Peyer's patch (tissue), 4 donors: ENCODE data around the gene HHIPL1. TPM values are rescaled to one million over a fixed set of nuclear protein-coding genes. Genes with fewer than 3 reads are reported as not detected.

Source experiments
- DNase-seq, 3 donors: peaks; one replicate each; pipeline ENCODE4 v3.0.0-alpha.2; 2017 to 2019
- H3K27ac ChIP-seq, 4 donors: fragments of 200-600 bp; sonication (generic); one replicate each; pipeline ENCODE4 v1.5.1; 2016 to 2019
- H3K27me3 ChIP-seq, 2 donors: fragments of 200-600 bp; sonication (generic); one replicate each; pipeline ENCODE4 v1.5.1; 2019
- H3K36me3 ChIP-seq, 3 donors: fragments of 200-600 bp; sonication (generic); one replicate each; pipeline ENCODE4 v1.5.1; 2016 to 2019
- H3K4me1 ChIP-seq, 4 donors: fragments of 200-600 bp; sonication (generic); one replicate each; pipeline ENCODE4 v1.5.1; 2016 to 2019
- H3K4me3 ChIP-seq, 4 donors: fragments of 200-600 bp; sonication (generic); 1 replicate in 3 of 4; 2 replicates in 1 of 4; pipeline ENCODE4 v1.5.1; 2016 to 2019; ENCODE audit warnings: mild to moderate bottlenecking in 1 of 4
- H3K9me3 ChIP-seq, 4 donors: fragments of 200-600 bp; sonication (generic); one replicate each; pipeline ENCODE4 v1.5.1; 2016 to 2019; ENCODE audit warnings: mild to moderate bottlenecking in 1 of 4
- POLR2A ChIP-seq, 2 donors: fragments of 450-650 bp; IDR thresholded peaks; one replicate each; pipeline ENCODE4 v1.5.1; 2017; ENCODE audit warnings: antibody characterized with exemption in 2 of 2, mild to moderate bottlenecking in 2 of 2, moderate library complexity in 2 of 2
- total RNA-seq, 4 donors: library from RNA; depleted of rRNA; stranded (reverse); fragments of >200 nt; gene quantifications; one replicate each; pipeline ENCODE4 v1.1.0, GENCODE V29; 2016
- TF ChIP-seq, protein P1 (sequence below), 6 experiments: fragments of 450-650 bp in 4 of 6; fragments of 200-600 bp in 2 of 6; sonication (generic) in 1 of 6; IDR thresholded peaks; one replicate each; pipeline ENCODE4 v1.5.1; 2017 to 2019; ENCODE audit warnings: antibody characterized with exemption in 6 of 6, mild to moderate bottlenecking in 3 of 6, moderate library complexity in 1 of 6

HHIPL1 gene
- total RNA-seq, 4 donors from 2014 or later: 0.88 to 2.5 (median 1.0) TPM

DNA sequence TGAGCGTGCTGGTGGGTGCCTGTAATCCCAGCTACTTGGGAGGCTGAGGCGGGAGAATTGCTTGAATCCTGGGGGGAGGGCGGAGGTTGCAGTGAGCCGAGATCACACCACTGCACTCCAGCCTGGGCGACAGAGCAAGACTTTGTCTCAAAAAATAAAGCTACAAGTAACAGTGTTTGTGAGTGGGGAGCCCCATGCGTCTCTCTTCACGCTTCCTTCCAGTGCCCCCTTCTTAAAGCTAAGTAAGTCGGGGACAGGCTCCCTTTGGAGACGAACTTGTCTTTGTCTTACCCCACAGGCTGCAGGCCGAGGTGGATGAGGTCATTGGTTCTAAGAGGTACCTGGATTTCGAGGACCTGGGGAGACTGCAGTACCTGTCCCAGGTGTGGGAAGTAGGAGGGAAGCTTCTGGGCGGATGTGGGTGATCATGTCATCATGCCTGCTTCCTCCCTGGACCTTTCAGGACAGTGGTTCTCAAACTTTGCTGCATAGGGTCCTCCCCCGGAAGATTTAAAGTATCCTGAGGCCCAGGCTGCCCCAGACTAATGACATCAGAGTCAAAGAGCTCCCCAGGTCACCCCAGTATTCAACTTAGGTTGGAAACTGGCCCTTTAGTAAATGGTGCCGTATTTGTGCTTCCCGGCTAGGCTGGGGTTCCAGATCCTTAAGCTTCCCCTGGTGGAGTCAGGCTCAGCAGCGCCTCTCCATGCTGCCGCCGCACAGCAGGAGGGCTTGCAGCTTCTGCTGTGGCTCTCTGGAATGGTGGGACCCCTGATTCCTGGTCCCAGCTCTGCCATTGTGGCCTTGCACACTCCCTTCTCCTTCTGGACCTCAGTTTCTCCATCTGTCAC, 76.2 kb downstream of the HHIPL1 start:
- no peaks in the 10 kb centered on the region for H3K9me3 ChIP-seq

DNA sequence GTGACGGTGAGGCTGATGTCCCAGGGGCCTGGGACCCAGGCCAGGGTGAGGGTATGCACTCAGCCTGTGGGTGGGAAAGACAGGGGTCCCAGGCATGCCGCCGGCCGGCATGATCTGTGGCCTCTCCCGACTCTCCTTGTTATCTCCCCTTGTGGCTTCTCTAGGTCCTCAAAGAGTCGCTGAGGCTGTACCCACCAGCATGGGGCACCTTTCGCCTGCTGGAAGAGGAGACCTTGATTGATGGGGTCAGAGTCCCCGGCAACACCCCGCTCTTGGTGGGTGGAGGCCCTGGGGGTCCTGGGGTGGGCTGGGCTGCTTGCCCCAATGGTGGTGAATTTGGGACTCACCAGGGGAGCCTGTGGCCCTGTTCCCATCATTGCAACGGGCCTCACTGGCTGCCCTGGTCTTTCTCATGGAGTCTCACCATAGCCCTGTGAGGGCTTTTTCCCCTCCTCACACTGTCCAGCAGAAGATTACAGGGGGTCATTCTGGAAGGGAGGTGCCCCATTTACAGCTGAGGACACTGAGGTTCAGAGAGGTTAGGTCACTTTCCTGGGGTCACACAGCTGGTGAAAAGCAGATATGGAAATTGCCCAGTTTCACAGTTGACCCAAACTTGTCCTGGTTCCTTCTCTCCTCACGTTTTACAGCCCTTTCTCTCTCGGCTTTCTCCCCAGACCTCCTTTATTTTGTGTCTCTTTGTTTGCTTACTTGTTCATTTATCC, 77.0 kb downstream of the HHIPL1 start:
- no peaks in the 10 kb centered on the region for H3K9me3 ChIP-seq
- DNase-seq: peak in 2 of 3 donors; percentile 11 to 33
- no peak for TF ChIP-seq POLR2A (IDR thresholded peaks at IDR 0.05)
- TF ChIP-seq, protein P1, sequence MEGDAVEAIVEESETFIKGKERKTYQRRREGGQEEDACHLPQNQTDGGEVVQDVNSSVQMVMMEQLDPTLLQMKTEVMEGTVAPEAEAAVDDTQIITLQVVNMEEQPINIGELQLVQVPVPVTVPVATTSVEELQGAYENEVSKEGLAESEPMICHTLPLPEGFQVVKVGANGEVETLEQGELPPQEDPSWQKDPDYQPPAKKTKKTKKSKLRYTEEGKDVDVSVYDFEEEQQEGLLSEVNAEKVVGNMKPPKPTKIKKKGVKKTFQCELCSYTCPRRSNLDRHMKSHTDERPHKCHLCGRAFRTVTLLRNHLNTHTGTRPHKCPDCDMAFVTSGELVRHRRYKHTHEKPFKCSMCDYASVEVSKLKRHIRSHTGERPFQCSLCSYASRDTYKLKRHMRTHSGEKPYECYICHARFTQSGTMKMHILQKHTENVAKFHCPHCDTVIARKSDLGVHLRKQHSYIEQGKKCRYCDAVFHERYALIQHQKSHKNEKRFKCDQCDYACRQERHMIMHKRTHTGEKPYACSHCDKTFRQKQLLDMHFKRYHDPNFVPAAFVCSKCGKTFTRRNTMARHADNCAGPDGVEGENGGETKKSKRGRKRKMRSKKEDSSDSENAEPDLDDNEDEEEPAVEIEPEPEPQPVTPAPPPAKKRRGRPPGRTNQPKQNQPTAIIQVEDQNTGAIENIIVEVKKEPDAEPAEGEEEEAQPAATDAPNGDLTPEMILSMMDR (IDR thresholded peaks at IDR 0.05): no peak
- no peak overlapping the region for H3K27ac ChIP-seq
- no peaks in the 10 kb centered on the region for H3K4me1 ChIP-seq
- H3K27me3 ChIP-seq: no peaks in the 10 kb centered on the region
- H3K4me3 ChIP-seq: no peak overlapping the region
- no peaks in the 10 kb centered on the region for H3K36me3 ChIP-seq

More for the DNA sequence above, 76.2 kb downstream of the HHIPL1 start:
- no peak overlapping the region for H3K4me3 ChIP-seq
- TF ChIP-seq, protein P1 (IDR thresholded peaks at IDR 0.05): no peak
- TF ChIP-seq POLR2A (IDR thresholded peaks at IDR 0.05): no peak
- H3K27ac ChIP-seq: no peak overlapping the region
- DNase-seq: peak in 2 of 3 donors; percentile 2 to 19
- H3K36me3 ChIP-seq: no peaks in the 10 kb centered on the region
- no peaks in the 10 kb centered on the region for H3K27me3 ChIP-seq
- no peaks in the 10 kb centered on the region for H3K4me1 ChIP-seq

DNA sequence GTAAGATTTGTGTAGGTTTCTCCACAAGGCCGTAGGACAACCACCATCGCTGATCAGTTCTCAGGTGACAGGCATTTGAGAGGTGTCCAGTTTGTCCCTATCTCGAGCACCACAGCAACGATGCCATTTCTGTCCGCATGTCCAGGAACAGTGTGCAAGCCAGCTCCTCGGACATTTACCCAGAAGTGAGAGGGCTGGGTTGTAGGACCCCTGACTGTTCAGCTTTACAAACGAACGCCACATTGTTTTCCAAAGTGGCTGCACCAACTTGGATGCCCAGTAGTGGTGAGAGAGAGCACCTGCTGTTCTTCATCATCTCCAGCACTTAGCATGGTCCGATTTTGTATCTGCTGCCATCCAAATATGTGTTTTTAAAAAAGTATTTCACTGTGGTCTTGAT, 77.8 kb downstream of the HHIPL1 start:
- H3K4me3 ChIP-seq: no peak overlapping the region

DNA sequence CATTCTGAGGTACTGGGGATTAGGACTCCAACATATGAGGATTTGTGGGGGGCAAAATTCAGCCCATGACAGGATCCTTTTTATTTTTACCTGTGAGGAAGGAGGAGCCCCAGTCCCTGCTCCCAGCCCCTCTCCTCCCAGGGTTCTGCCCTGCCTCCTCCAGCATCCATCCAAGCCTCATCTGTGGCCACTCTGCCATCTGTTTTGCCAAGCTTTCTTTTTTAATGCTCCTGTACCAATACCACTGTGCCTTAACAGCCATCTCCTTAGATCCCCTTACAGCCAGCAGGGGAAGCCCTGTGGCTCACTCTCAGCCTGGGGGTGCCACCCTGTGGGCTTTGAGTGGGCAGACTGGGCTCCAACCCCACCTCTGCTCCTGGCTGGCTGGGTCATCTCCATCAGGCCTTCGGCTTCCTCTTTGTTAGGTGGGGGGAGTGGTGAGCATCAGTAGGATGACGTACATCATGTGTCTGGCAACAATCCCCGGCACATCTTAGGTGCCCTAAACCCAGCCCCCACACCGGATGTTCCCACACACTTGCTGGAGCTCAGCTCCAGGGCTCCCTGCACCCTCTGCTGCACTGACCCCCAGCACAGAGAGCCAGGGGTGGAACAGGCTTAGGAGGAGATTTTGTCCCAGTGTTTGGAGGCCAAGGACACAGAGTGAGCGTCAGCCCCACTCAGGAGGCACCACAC, 79.4 kb downstream of the HHIPL1 start:
- no peak for TF ChIP-seq POLR2A (IDR thresholded peaks at IDR 0.05)
- TF ChIP-seq, protein P1 (IDR thresholded peaks at IDR 0.05): no peak
- H3K27ac ChIP-seq: no peak overlapping the region
- DNase-seq: peak in 1 of 3 donors; percentile 18
- H3K9me3 ChIP-seq: no peaks in the 10 kb centered on the region
- no peaks in the 10 kb centered on the region for H3K27me3 ChIP-seq
- no peaks in the 10 kb centered on the region for H3K36me3 ChIP-seq
- H3K4me1 ChIP-seq: no peaks in the 10 kb centered on the region
- no peak overlapping the region for H3K4me3 ChIP-seq

More for the DNA sequence above, 77.8 kb downstream of the HHIPL1 start:
- Histone ChIP-seq H3K36me3 (no peaks in the 10 kb centered on the region), H3K4me1 (no peaks in the 10 kb centered on the region), H3K27ac (no peak overlapping the region), H3K9me3 (no peaks in the 10 kb centered on the region), H3K27me3 (no peaks in the 10 kb centered on the region)
- peak in 2 of 3 donors; percentile 3 to 7 for DNase-seq
- TF ChIP-seq, protein P1 (IDR thresholded peaks at IDR 0.05): no peak
- no peak for TF ChIP-seq POLR2A (IDR thresholded peaks at IDR 0.05)

DNA sequence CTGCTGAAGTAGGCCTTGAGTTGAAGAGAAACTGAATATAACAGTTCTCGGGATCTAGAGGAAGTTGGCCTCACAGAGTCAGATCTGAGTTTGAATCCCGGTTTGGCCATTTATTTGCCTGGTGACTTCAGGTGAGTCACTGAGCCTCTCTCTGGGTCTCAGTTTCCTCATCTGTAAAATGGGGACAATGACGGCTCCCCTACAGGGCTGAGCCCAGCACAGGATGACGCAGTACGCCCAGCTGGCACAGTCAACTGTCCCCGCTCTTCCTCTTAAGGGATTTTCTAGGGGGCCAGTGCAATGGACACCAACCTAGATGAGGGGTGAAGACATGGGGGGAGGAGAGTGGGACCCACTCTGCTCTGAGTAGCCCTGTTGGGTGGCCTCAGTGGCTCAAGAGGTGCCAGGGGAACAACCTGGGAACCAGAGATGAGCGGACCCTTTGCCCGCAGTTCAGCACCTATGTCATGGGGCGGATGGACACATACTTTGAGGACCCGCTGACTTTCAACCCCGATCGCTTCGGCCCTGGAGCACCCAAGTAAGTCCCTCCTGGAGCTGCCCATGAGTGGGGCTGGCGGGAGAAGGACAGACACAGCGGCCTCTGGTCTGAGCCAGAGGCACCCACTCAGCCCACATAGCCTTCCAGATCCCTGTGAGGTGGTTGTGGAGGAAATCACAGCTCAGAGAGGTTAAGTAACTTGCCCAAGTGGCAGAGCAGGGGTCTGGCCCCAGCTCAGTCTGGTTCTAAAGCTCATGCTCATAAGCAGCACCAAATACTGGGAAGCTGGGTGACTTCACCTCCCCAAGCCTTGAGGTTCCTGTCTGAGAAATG, 80.2 kb downstream of the HHIPL1 start:
- peaks cover 0 to under 1% (median under 1%) of the 10 kb centered on the region in 4 donors for H3K4me1 ChIP-seq
- no peaks in the 10 kb centered on the region for H3K9me3 ChIP-seq
- H3K27me3 ChIP-seq: no peaks in the 10 kb centered on the region
- H3K36me3 ChIP-seq: no peaks in the 10 kb centered on the region
- H3K27ac ChIP-seq: no peak overlapping the region
- TF ChIP-seq POLR2A (IDR thresholded peaks at IDR 0.05): no peak
- TF ChIP-seq, protein P1 (IDR thresholded peaks at IDR 0.05): no peak
- no peak overlapping the region for H3K4me3 ChIP-seq
- DNase-seq: peak in 2 of 3 donors; percentile 14 to 43
